CD4-positive, alpha-beta T cell treated with Interleukin-1 beta for 1 hour (primary cell): ENCODE data around the gene ATP1A1.

ENCODE experiments used
- DNase-seq, 2 donors: peaks; one replicate each; pipeline ENCODE4 v3.0.0-alpha.2; 2020 to 2022

ATP1A1 gene

DNA sequence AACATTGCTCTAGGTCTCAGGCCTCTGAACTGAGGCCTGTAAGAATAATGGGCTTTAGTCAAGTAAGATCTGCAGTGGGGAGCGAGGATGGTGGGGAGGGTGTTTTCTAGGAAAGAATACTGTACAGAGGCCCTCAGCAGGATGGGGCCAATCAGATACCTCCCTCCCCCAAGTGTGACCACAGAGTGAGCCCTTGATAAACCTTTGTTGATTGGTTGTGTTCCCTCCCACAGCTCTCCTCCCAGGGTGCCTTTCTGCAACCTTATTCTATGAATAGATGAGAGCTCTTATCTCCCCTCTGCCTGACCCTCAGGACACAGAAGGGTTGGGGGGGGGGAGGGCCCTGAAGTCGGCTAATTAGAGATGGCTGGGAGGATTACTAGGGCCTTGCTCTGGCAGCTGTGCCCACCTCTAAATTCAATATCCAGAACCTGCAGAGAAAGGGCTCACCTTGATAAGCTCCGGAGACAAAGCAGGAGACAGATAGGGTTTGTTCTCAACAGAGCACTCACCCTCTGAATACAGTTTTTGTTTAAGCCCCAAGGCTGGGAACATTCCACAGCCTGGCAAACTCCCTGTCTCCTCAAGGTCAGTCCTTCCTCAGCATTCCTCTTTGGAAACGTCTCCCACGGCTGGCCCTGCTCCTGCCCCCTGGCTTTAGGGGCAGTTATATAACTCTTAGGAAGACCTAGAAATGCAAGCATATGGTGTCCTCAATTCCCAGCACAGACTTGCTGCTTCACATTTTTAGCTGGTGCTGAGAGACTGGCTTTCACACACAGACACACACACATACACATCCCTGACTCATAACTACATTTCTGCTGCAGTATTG lies 42.9 kb downstream of the ATP1A1 start:
- DNase-seq, result no peak

DNA sequence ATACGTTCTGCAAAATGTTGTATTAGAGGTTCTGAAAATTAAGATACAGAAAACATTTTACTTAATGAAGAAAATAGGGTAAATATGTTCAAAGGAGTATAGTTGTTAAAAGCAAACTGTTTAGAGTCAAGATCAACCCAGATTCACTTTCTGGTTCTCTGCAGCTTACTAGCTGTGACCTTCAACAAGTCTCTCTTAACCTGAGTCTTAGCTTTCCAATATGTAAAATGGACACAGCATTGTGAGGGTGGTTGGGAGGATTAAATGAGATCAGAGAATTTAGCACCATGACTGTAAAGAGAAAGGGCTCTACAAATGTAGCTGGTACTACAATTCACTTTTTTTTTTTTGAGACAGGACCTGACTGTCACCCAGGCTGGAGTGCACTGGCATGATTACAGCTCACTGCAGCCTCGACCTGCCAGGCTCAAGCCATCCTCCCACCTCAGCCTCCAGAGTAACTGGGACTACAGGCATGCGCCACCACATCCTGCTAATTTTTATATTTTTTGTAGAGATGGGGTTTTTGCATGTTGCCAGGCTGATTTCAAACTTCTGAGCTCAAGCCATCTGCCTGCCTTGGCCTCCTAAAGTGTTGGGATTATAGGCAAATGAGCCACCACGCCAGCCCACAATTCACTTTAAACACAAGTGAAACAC lies 43.9 kb downstream of the ATP1A1 start:
- DNase-seq, result no peak

DNA sequence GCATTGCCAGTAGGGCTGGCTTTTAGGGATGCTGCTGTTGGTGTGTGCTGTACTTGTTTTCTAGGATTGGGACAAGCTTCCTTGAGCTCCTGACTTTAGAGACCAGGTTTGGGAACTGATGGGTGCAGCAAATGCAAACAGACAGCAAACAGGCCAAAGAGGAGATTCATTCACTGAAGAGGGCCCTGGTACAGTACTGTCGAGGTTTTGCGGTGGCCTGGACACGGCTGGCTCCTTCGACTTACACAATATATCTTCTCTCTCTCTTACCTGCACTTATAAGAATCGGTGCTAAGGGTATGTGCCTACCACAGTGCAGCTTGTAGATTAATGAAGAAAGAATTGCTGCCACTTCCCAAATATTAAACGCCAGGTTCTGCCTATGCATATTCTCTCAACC lies 44.6 kb downstream of the ATP1A1 start:
- DNase-seq, result no peak

DNA sequence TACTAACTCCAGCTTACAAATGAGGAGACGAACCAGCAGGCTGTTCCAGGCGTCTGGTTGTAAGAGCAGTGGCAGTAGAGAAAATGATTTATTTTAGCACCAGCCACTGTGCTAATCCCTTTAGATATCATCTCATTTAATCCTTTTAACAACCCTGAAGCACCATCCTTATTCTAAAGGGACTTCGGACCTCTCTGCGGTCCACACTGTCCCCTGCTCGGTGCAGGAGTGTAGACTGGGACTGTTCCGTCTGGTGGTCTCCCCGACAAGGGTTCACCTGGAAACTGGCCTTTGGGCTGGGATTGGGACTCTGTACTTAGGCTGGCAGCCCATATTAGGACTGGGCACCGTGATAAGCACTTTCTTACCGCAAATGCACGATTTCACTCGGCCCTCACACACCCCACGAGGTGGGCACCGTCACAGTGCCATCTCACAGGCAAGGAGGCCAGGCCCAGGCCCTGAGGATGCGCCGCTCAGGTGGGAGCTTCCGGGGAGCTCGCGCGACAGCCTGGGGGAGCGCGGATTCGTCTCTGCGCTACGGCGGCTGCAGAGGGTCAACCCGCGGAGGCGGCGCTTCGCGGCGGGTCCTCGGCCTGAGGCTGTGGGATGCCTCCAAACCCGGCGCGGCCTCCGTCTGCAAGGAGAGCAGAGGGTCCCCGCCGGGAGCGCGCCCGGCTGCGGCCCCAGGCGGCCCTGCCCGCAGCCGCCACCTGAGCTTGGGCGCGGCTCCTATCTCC lies 45.2 kb downstream of the ATP1A1 start:
- DNase-seq, result peak; percentile 87 to 89

DNA sequence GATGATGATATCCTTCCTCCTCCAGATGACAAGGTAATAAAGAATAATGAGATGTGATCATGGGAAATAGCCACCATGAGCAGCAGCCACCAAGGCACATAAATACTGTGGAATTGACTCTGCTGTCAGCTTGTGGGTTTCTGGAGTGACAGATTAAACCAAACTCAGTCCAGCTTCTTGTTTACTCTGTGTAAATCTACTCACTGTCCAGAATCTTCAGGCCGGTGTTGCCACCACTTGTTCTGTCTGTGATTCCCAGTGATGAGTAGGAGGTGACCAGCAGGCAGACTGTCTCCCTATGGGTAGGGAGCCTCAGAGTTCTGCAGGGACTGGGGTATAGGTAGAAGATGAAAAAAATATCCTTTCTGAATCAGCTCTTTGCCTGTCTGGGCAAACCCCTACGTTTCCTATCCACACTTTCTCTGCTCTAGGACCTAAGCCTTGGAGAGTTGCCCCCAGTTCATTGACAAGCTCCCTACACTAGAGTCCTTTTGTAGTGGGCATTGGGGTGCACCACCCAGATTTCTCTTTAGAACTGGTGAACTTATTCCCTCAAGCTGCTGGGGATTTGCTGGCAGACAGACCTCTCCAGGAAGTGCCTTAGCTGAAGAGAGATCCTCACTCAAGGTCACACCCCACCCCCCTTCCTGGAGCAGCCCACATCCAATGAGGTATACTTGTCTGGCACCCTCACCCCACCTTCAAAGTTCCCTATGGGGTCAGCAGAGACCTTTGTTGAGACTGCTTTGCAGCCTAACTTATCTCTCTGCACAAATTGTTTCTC lies 47.6 kb downstream of the ATP1A1 start:
- no peak for DNase-seq

DNA sequence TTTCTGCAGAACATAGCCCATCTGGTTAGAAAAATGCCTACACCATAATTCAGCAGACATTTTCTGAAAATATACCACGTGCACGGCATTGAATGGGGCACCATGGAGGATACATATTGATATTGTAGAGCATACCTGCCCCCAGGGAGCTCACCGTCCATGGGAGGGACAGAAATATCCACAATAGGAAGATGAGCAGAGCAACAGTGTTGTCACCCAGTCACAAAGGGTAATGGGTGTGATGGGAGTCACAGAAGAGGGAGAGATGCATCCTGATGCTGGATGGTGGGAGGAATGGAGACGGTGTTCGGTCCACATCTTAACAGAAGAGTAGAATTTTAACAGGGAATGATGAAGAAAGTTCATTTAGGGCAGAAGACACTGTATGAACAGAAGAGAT lies 51.4 kb downstream of the ATP1A1 start:
- DNase-seq, result no peak

DNA sequence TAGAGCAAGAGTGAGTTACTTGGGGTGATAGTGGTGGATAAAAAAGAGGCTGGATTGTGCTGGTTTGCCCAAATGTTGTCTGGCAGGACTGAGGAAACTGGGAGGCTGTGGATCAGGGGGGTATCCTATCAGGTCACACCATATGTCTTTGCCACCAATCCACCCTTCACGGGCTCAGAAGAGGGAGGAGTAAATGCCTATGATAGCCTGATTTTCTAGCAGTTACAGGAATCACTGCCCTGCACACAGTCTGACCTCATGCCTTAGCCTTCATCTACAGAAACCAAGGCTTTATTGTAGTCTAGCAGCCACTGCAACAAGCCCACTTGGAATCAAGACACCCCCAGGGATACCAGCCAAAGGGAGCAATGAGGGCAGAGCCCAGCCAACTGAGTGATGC lies 51.8 kb downstream of the ATP1A1 start:
- no peak for DNase-seq

DNA sequence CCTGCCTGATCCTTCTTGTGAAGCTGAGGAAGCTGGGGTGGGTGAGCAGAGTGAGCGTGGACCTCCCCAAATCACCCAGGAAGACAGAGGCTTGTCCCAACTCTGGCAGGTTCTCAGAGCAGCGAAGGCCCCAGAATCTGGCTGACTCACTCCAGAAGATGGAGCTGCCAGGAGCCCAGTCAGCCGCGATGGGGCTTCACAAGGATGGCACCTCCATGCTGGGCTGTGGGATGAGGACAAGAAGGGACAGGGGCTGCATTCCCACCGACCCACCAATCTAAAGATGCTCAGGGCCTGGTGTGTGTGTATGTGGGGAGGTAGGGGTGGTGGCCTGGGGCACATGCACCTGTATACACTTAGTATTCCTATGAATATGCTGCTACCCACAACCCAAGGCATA lies 52.9 kb downstream of the ATP1A1 start:
- DNase-seq, result no peak

DNA sequence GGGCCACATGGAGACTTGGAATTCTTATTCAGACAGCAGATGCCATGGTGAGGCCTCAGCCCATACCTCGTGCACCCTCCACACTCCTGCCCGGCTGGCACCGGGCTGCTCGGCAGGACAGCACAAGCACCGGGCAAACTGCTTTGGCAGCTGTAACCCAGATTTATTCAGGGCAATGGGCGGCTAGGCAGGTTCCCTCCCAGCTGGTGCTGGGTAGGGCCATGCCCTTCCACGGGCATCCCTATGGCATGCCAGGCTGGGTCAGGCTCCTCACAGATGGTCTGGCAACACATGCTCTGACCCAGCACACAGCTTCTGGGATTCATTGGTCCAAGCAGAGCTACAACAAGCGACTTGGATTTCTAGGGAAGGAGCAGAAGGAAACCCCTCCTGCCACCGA lies 53.4 kb downstream of the ATP1A1 start:
- no peak for DNase-seq

DNA sequence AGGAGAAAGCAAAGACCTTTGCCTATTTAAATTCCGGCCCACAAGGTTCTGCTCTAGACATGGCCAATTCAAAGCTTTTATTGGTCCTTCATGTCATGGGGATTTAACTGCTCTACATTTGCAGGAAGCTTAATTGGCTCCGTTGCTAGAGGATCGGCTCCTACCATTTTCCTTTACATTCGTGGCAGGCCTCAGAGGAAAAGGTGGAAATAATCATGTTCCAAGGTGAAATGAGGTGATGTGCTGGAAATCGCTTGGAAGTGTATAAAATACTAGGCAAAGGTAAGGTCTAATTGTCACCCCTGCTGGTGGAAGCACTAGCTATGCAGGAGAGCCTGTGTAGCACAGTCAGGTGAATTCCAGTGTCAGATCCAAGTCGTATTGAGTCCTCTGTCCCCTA lies 55.5 kb downstream of the ATP1A1 start:
- no peak for DNase-seq

DNA sequence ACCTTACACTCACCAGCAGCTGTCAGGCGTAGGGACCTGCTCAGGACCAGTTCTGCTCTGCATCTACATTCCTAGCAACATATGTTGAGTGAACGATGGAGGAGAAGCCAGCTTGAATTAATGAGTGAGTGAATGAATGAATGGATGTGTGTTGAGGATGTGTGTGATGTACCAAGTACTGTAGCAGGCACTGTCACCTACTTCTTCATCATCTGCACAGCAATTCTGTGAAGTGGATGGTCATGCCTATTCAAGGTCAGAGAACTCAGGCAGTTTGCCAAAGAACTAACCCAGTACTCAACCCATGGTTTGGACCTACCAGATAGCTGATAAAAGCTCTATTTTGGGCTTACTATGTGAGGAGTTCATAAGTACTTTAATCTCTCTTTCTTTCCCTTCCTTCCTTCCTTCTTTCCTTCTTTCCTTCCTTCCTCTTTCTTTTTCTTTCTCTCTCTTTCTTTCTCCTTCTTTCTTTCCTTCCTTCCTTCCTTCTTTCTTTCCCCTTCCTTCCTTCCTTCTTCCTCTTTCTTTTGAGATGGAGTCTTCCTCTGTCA lies 56.9 kb downstream of the ATP1A1 start:
- DNase-seq, result no peak

DNA sequence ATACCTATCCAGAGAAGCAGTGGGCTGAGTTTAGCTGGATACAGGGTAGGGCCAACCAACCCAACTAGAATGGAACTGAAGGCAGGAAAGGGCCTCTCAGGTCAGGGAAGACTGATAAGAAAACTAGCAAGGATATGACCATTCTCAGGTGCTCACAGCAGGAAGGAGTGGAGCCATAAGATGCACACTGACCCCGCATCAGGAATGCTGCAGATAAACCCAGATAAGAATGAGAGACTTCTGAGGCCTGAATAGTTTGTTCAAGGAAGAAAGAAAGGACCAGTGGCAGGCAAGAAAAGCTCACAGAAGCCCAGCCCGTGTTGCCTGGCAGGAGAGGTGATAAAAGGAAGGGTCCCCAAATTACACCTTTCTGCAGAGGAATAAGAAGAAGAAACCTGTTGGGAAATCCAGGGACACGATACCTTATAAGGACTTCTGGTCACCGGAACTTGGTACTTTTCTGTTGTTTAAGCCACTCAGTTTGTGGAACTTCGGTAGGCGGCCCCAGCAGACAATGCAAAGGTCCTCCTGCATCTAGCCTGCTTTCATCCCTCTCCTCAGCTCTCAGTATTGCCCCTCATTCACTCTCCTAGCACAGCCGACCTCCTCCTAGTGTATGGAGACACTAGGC lies 58.9 kb downstream of the ATP1A1 start:
- DNase-seq, result no peak

DNA sequence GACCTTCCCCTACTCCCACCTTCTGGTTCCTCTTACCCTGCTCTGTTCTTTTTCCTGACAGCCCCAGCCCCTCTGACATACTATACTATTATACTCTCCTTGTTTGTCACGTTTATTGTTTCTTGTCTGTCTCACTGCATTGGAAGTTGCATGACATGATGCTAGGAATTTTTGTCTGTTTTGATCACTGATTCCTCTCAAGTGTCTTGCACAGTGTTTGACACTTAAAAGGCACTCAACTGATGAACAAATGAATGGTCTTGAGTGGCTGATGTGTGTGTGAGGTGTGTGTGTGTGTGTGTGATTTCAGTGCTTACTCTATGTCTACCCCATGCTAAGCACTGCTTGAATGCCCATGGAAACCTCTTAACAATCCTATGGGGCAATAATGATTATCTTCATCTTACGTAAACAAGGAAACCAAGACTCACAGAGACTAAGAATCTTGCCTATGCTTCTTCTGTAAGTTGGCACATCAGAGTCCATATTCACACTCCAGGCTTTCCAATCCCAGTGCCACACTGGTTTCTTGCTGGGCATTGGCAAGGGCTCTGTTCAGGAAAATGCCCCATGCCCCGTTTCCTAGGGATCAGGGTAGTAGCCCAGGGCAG lies 59.7 kb downstream of the ATP1A1 start:
- no peak for DNase-seq

DNA sequence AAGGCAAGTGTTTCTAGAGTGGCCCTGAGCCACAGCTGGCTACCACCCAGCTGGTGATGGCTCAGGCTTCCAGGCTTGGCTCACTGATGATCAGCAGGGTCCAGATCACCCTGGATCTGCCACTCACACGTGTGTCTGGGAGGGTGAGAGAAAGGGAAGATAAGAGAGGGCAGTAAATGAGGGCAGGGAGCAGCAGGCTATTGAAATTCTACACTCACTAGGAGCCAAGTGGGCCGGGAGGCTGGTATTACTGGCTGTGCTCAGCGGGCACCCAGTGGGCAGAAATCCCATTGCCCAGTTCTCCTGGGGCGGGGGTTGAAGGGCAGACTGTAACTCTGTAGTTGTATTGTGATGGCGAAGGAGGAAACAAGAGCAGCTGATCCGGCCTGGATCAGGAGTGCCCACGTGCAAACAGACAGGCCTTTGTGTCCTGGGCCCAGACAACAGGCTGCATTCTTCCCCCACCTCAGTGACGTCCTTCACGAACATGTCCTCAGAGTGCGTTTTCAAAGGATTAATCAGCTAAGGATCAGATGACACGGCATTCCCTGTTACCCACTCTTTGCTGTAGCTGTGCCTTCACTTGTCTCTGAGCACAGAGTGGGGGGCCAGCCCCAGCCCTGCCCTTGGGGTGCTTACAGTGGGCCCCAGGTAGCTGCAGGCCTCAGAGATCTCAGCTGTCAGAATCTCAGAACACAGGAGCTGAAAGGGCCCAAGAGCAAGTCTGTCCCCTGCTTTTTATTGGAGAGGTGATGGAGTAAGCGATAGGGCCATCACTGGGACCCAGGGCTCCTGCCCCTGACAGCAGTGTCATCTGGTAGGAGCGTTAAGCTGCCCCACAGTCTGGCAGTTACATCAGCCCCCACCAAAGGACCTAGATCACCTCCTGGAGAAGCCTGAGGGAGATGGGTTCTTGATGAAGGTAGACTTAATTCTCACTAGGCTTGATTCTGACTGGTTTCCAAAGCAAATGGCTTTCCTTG lies 60.5 kb downstream of the ATP1A1 start:
- DNase-seq, result no peak

DNA sequence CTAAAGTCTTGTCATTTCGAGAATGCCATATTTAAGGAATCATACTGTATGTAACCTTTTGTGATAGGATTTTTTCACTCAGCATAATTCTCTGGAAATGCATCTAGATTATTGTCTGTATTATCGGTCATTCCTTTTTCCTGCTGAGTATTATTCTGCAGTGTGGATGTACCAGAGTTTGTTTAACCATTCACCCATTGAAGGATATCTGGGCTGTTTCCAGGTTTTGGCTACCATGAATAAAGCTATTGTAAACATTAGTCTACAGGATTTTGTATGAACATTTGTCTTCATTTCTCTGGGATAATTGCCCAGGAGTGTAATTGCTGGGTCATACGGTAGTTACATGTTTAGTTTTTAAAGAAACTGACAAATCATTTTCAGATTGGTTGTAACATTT lies 61.8 kb downstream of the ATP1A1 start:
- DNase-seq, result no peak

DNA sequence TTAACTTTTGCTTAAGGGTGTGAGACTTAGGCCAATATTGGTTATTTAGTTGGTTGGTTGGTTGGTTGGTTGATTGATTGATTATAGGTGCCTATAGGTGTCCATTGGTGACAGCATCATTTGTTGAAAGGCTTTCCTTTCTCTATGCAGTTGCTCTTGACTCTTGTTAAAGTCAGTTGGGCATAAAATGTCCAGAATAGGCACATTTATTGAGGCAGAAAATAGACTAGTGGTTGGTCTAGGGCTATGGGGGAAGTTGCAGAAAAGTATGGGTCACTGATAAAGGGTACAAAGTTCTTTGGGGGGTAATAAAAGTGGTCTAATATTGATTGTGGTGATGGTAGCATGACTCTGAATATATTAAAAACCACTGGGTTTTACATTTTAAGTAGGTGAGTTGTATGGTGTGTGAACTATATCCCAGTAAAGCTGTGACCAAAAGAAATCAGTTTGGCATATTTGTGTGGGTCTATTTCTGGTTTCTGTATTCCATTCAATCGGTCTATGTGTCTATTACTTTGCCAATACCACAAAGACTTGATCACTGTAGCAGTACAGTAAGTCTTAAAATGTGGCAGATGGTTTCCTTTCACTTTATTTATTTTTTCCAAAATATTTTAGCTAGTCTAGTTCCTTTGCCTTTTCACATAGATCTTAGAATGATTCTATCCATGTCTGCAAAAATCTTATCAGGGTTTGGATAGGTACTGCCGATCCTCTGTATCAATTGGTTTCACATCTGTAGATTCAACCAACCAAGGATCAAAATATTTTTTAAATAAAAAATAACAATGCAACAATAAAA lies 63.0 kb downstream of the ATP1A1 start:
- DNase-seq, result no peak

DNA sequence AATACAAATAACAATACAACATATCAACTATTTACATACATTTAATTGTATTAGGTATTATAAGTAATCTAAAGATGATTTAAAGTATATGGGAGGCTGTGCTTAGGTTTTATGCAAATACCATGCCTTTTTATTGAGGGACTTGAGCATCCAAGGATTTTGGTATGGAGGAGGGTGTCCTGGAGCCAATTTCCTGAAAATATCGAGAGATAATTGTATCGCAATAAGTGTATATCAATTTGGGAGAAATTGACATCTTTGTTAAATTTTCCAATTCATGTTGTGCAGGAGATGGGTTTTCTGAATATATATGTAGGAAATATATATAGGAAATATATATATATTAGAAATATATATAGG lies 63.5 kb downstream of the ATP1A1 start:
- DNase-seq, result no peak

DNA sequence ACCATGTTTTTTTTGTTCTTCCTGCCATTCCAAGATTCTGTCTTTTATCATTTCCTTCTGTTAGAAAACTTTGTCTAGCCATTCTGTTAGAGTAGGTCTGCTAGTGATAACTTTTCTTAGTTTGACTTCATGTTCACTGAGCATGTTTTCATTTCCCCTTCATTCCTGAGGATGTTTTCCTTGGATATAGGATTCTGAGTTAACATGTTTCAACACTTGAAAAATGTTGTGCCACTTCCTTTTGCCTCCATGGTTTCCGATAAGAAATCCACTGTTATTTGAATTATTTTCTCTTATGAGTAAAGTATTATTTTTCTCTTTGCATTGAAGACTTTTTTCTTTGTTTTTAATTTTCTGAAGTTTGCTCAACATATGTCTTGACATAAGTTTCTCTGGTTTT lies 66.7 kb downstream of the ATP1A1 start:
- no peak for DNase-seq

DNA sequence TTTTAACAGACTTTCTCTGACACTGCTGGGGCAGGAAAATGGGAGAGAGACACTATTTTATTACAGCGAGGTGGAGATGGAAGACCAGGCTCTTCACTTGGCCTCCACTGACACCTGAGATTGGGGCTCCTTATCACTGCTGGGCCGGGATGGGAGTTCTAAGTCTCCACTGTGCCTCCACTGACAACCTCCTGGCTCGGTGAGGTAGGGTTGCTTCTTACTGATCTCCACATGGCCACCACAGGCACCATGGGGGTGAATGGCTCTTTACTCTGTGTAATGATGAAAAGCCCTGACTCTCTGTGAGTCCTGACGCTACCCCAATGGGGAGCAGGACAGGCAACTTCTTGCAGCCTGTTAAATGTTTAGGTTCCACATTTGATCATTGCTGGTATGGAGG lies 67.7 kb downstream of the ATP1A1 start:
- no peak for DNase-seq

DNA sequence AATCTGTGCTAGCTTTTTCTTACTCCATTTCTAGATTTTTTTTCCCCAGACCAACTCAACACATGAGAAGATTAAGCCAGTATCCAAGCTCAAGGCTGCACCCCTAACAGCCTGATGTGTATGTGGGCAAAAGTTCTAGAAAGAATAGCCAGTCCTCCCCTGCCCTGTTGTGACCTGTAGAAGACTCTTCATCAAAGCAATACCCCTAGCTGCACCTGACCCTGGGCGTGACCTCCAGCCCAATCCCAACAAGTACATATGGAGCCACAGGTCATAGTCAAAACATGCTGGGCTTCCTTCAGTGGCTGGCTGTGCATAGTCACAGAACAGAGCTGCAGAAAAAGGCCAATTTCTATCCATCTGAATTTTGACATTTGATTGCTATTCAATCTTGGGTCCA lies 72.5 kb downstream of the ATP1A1 start:
- no peak for DNase-seq
